K562 (cell line): ENCODE data around the gene ASMTL. TPM values are rescaled to one million over a fixed set of nuclear protein-coding genes. Genes with fewer than 3 reads are reported as not detected.

Experiments used
- ATAC-seq: fragments of 200-7000 bp; cut with Tn5 transposase; 3 replicates; pipeline ENCODE4 v1.9.1; 2020; ENCODE audit warnings: moderate library complexity
- BruUV-seq: library from RNA; stranded (reverse); fragments of 400-500 nt; replicated peaks from 2 replicates; lab custom pipeline; 2021; lab: Mats Ljungman, UMichigan
- CTCF ChIA-PET: fragments of 300-600 bp; formaldehyde crosslinking; extraction: SDS; loops from one replicate; lab custom pipeline; 2021; ENCODE audit warnings: low intra/inter-chr PET ratio; lab: Yijun Ruan, JAX
- POLR2A ChIA-PET: fragments of 300-600, 350-650 bp; sonication (Branson Sonifier 250); formaldehyde crosslinking; extraction: SDS; loops from one replicate; lab custom pipeline; 2021; ENCODE audit warnings: antibody characterized with exemption, inconsistent platforms; lab: Yijun Ruan, JAX
- DNase-seq, 4 experiments: peaks; one replicate each; pipeline versions ENCODE4 v3.0.0 to v3.0.0-alpha.2; 2011 to 2018; ENCODE audit warnings: low spot score in 3 of 4, mixed read lengths in 3 of 4; ENCODE audit errors: extremely low read depth in 1 of 4
- FAIRE-seq: peaks from 2 replicates; lab custom pipeline; 2011; peaks lifted over from hg19 to GRCh38; lab: Jason Lieb, UNC
- H2AFZ ChIP-seq: 2 replicates; pipeline ENCODE4 v1.6.0; 2011; ENCODE audit warnings: low read depth, low read length, control low read depth, inconsistent platforms
- H3K27ac ChIP-seq: fragments of 200-600 bp; 3 replicates; pipeline ENCODE4 v1.8.0; 2011; ENCODE audit warnings: low read depth, mild to moderate bottlenecking, control low read depth, inconsistent platforms, low read length, moderate library complexity, mixed read lengths; ENCODE audit errors: extremely low read depth
- H3K27me3 ChIP-seq, 2 experiments: fragments of 300-600 bp in 1 of 2; 2 replicates in 1 of 2; 3 replicates in 1 of 2; pipeline versions ENCODE4 v1.6.0 to v1.8.0; 2011; ENCODE audit warnings: inconsistent platforms in 2 of 2, low read length in 2 of 2, mild to moderate bottlenecking in 1 of 2, mixed read lengths in 1 of 2, moderate library complexity in 1 of 2; ENCODE audit not compliant: control insufficient read depth in 2 of 2, insufficient read depth in 2 of 2
- H3K36me3 ChIP-seq: fragments of 300-600 bp; 3 replicates; pipeline ENCODE4 v1.8.0; 2011; ENCODE audit warnings: mild to moderate bottlenecking, low read length, inconsistent platforms; ENCODE audit not compliant: control insufficient read depth, insufficient read depth
- H3K4me1 ChIP-seq, 2 experiments: fragments of 200-600 bp in 1 of 2; replicated peaks in 1 of 2; 2 replicates in 1 of 2; 3 replicates in 1 of 2; pipeline versions ENCODE4 v1.5.1 to v1.8.0; 2011; ENCODE audit warnings: inconsistent platforms in 2 of 2, low read length in 2 of 2, mild to moderate bottlenecking in 1 of 2, mixed read lengths in 1 of 2, moderate library complexity in 1 of 2; ENCODE audit not compliant: control insufficient read depth in 2 of 2, insufficient read depth in 2 of 2
- H3K4me2 ChIP-seq: 2 replicates; pipeline ENCODE4 v1.6.1; 2011; ENCODE audit warnings: low read length, control low read depth, inconsistent platforms, mixed read lengths; ENCODE audit not compliant: insufficient read depth
- H3K4me3 ChIP-seq: fragments of 200-600 bp; sonication (generic), shearing (Covaris generic); 2 replicates; pipeline ENCODE4 v1.5.1; 2016; ENCODE audit warnings: control low read depth, inconsistent platforms
- H3K79me2 ChIP-seq: fragments of 200-600 bp; 3 replicates; pipeline ENCODE4 v1.8.0; 2011; ENCODE audit warnings: low read length, inconsistent platforms; ENCODE audit not compliant: control insufficient read depth, insufficient read depth
- H3K9ac ChIP-seq, 2 experiments: 2 replicates each; pipeline versions ENCODE4 v1.6.0 to v1.6.1; 2011; ENCODE audit warnings: low read depth in 2 of 2, low read length in 2 of 2, control low read depth in 1 of 2, inconsistent platforms in 1 of 2, mild to moderate bottlenecking in 1 of 2, mixed read lengths in 1 of 2; ENCODE audit not compliant: insufficient read depth in 1 of 2
- H3K9me1 ChIP-seq: one replicate; pipeline ENCODE4 v1.6.0; 2011; ENCODE audit warnings: inconsistent platforms, mild to moderate bottlenecking, low read length, moderate library complexity; ENCODE audit not compliant: control insufficient read depth, insufficient read depth
- H3K9me3 ChIP-seq: replicated peaks from 2 replicates; pipeline ENCODE4 v1.5.1; 2011; ENCODE audit warnings: low read depth, low read length, inconsistent platforms; ENCODE audit not compliant: control insufficient read depth, insufficient read depth
- H4K20me1 ChIP-seq: replicated peaks from 2 replicates; pipeline ENCODE4 v1.6.1; 2011; ENCODE audit warnings: low read length, inconsistent platforms, mixed read lengths; ENCODE audit not compliant: control insufficient read depth, insufficient read depth
- SMAD3 ChIP-seq: fragments of 450-650 bp; formaldehyde crosslinking; conservative IDR thresholded peaks from 2 replicates; pipeline ENCODE4 v1.4.0; 2020; ENCODE audit warnings: mild to moderate bottlenecking
- ZBTB12 ChIP-seq: fragments of 250-450 bp; sonication (Bioruptor Pico); IDR thresholded peaks from 2 replicates; pipeline ENCODE4 v1.4.0; 2020
- ZNF121 ChIP-seq: sonication (generic); formaldehyde crosslinking; conservative IDR thresholded peaks from 2 replicates; pipeline ENCODE4 v1.8.0; 2022; ENCODE audit warnings: missing genetic modification reagents
- WGBS: fragments of 100-300 bp; shearing (Covaris generic); methylation state at CpG from one replicate; pipeline ENCODE4 v1.1.6; 2016; ENCODE audit warnings: low coverage, mixed read lengths; ENCODE audit not compliant: insufficient coverage; ENCODE audit errors: missing lambda C conversion rate; 5-methylcytosine and 5-hydroxymethylcytosine counted together
- in situ Hi-C: fragments of 300-500 bp; cut with MboI; formaldehyde crosslinking; loops from 4 replicates; pipeline ENCODE4 v1.15.0; 2018; ENCODE audit warnings: inconsistent platforms, mixed read lengths
- intact Hi-C: fragments of 100-400 bp; cut with micrococcal nuclease; formaldehyde crosslinking; loops from 2 replicates; pipeline ENCODE4 v1.14.2; 2022
- polyA plus RNA-seq, 8 experiments: library from polyadenylated mRNA; depleted of rRNA in 4 of 8; stranded (reverse) in 5 of 8; unstranded in 3 of 8; fragments of >200 nt; fragmentation: Nextera tagmentation in 2 of 8; fragmentation: Illumina TruSeq in 1 of 8; extraction: Ambion mirVana in 2 of 8; extraction: Trizol in 1 of 8; gene quantifications; 2 replicates each; pipeline versions ENCODE4 v1.2.1 to v1.2.3, GENCODE V29; 2011 to 2014; ENCODE audit warnings: inconsistent platforms in 1 of 8, missing spikeins in 1 of 8
- total RNA-seq, 7 experiments: library from RNA; depleted of rRNA in 6 of 7; stranded (reverse); fragments of >200 nt in 6 of 7; fragmentation: Illumina TruSeq in 2 of 7; extraction: Trizol in 2 of 7; gene quantifications; 2 replicates each; pipeline versions ENCODE4 v1.2.1 to v1.2.3, GENCODE V29; 2011 to 2021; ENCODE audit warnings: low replicate concordance in 1 of 7
- TF ChIP-seq, protein P1 (sequence below): fragments of 450-650 bp; conservative IDR thresholded peaks from 2 replicates; pipeline ENCODE4 v1.6.1; 2016; ENCODE audit warnings: missing genetic modification characterization, low read depth, mild to moderate bottlenecking, control low read depth, missing compliant biosample characterization

The ASMTL gene
- total and polyA plus RNA-seq, 9 of the 15 experiments (the other 6 are each of a cell fraction or from before 2014, with no cell fraction given), result 0.56 to 20.6 (median 7.6) TPM

DNA sequence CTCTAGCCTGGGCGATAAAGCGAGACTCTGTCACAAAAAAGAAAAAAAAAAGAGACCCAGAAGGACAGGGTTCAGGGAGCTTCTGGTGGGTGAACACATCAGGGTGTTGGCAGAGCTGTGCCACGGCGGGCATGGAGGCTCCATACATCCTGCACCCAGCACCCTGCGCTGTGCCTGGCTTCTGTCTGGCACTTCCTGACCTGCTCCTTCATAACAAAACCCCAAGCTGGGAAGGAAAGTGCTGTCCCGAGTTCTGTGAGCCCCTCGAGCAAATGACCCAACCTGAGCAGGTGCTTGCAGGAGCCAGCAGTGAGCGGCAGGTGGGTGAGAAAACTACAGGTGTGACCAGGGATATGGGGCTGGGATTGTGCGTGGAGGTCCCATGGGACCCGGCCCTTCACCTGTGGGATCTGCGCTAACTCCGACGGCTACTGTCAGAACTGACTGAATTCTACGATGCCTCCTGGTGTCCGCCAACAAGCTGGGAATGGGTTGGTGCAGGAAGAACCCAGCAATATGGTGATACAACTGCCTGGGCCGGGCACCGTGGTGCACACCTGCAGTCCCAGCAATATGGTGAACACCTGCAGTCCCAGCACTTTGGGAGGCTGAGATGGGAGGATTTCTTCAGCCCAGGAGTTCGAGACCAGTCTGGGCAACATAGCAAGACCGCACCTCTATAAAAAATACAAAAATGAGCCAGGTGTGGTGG is 18.9 kb downstream of the ASMTL start (continued):
- no peak for TF ChIP-seq ZBTB12

DNA sequence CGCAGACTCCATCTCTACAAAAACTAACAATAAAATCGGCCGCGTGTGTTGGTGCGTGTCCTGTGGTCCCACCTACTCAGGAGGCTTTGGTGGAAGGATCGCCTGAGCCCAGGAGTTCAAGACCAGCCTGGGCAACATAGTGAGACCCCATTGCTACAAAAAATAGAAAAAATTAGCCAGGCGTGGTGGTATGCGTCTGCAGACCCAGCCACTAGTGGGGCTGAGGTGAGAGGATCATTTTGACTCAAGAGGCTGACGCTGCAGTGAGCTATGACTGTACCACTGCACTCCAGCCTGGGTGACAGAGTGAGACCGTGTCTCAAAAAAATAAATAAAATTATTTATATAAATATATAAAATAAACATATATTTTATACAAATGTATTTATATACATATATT is 22.3 kb downstream of the ASMTL start:
- POLR2A ChIA-PET, result no interaction called here
- no peak overlapping the region for H2AFZ ChIP-seq
- in situ Hi-C loops, result loop anchor here (10.0 kb wide), 1 partner anchor 186 kb away; no protein-coding TSS in a partner anchor
- H4K20me1 ChIP-seq, result no peaks in the 10 kb centered on the region
- no peak overlapping the region for H3K27ac ChIP-seq
- WGBS, result 93% methylated on average over 9 of the region's 10 CpGs
- no peaks in the 10 kb centered on the region for H3K27me3 ChIP-seq
- FAIRE-seq (no peak), ATAC-seq (no peak), DNase-seq (no peak)
- H3K36me3 ChIP-seq, result peaks cover 3% of the 10 kb centered on the region; the same call in 1 of the 3 replicates
- H3K4me1 ChIP-seq, result peaks cover 0 to 4% of the 10 kb centered on the region in 2 experiments; a peak in 2 of 5 replicates
- TF ChIP-seq SMAD3, result no peak
- peak; percentile 61 for TF ChIP-seq ZNF121 (CRISPR knock-in tag)
- TF ChIP-seq, protein P1, sequence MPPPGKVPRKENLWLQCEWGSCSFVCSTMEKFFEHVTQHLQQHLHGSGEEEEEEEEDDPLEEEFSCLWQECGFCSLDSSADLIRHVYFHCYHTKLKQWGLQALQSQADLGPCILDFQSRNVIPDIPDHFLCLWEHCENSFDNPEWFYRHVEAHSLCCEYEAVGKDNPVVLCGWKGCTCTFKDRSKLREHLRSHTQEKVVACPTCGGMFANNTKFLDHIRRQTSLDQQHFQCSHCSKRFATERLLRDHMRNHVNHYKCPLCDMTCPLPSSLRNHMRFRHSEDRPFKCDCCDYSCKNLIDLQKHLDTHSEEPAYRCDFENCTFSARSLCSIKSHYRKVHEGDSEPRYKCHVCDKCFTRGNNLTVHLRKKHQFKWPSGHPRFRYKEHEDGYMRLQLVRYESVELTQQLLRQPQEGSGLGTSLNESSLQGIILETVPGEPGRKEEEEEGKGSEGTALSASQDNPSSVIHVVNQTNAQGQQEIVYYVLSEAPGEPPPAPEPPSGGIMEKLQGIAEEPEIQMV (tag), result no peak
- no peak overlapping the region for H3K4me2 ChIP-seq
- no TSS peak for BruUV-seq
- no peaks in the 10 kb centered on the region for H3K79me2 ChIP-seq
- CTCF ChIA-PET, result no interaction called here
- no peaks in the 10 kb centered on the region for H3K9me1 ChIP-seq
- H3K9me3 ChIP-seq, result no peaks in the 10 kb centered on the region
- no peak overlapping the region for H3K4me3 ChIP-seq
- intact Hi-C loops, result no loop called here
- H3K9ac ChIP-seq, result no peak overlapping the region
